Colon (tissue), 2 donors: Measurements from ENCODE around the gene CDH13.
"Not testable (repeated sequence)": the region's sequence is repeated elsewhere in the genome, so short reads cannot be mapped to it uniquely, and the experiment has no call there.

Source experiments
- FAIRE-seq: peaks from 2 replicates; lab custom pipeline; 2012; peaks lifted over from hg19 to GRCh38; lab: Jason Lieb, UNC
- donor health status: control.
- donor health status: control.

CDH13 gene

GRCh38 chr16:82891424-82891823, 264.7 kb downstream of the CDH13 start:
- FAIRE-seq, result no peak

DNA sequence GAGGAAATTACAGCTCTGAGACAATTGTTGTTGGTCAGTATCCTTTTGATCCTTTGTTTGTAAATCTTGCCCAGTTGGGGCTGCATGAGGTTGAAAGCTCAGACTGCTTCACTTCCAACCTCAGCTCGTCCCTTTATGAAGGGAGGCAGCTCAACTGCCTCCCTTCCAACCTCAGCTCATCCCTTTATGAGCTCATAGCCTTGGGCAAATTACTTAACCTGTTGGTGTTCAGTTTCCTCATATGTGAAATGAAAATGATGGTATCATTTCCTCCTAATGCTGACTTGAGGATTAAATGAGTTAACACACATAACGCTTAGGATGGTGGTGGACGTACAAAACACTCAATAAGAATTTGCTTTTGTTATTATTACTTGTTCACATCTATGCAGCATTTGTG, 265.1 kb downstream of the CDH13 start:
- FAIRE-seq, result no peak

GRCh38 chr16:82892324-82892723, 265.6 kb downstream of the CDH13 start:
- no peak for FAIRE-seq

GRCh38 chr16:82895843-82896242, 269.1 kb downstream of the CDH13 start:
- FAIRE-seq, result no peak

GRCh38 chr16:82899006-82899405, 272.2 kb downstream of the CDH13 start:
- FAIRE-seq, result no peak

GRCh38 chr16:82899731-82900450, 273.1 kb downstream of the CDH13 start:
- no peak for FAIRE-seq

- no peak for FAIRE-seq
Observed at GRCh38 chr16:82900559-82900958, 273.8 kb downstream of the CDH13 start.

GRCh38 chr16:82911925-82912324, 285.2 kb downstream of the CDH13 start:
- no peak for FAIRE-seq

DNA sequence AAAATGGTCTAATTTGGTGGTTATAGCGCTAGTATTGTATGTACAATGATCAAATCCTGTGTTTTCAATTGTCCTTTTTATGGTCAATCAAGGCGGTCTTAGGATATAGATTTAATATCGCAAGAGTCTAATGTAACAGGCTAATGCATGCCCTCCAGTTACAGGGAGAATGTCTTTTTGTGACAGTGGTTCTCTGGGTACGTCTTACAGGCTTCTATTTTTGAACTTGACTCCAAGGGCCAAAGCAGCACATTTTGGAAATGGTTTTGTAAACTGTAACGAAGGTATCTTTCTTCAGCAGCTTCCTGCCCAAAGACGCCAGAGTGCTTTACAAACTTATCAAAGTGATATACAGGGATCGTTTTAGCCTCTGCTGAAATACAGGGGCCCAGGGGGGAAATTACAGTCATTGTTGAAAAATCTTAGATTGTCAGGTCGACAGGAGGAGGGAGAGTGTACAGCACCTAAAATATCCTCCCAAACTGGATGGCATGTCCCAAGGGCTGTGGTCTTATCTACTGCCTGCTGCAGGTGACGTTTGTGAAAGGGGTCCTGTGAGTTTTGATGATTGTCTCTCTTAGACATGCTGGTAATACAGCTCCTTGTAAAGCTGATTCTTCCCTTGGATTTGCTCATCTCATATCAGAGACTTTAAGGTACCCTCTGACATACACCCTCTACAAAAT, 288.5 kb downstream of the CDH13 start:
- FAIRE-seq, result no peak

- FAIRE-seq, result no peak
Observed at GRCh38 chr16:82917886-82918595, 291.3 kb downstream of the CDH13 start.

DNA sequence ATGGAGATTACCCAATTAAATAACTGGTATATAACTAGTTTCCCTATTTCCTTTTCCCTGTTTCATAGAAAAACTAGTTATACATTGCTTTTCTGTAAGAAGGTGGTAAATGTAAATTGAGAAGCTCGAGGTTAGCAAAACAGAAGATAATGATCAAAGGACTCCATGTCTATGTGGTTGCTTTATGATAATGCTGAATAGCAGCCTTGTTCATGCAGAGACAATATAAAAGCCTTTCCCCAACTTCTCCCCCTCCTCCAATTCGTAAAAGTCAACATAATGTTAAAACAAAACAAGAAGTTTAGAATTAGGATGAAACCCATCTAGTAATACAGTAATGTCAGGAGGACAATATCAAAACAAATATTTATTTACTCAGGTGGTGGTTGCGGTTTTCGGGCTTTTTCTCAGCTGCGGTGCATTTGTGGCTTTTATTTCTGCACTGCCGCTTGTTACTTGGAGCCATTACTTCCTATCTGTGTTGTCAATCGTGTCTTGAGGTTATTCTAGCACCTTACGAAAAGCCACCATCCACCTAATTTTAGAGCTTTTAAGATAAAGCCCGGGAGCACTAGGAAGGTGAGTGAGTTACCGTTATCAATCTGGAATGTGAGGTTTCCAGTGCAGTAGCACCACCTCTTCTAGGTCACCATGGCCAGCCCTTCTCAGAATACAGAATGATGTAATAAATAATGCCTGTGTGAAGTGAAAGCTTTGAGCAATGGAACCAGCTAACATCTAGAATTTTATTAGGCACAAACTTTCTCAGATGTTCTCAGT, 297.5 kb downstream of the CDH13 start:
- FAIRE-seq, result no peak

DNA sequence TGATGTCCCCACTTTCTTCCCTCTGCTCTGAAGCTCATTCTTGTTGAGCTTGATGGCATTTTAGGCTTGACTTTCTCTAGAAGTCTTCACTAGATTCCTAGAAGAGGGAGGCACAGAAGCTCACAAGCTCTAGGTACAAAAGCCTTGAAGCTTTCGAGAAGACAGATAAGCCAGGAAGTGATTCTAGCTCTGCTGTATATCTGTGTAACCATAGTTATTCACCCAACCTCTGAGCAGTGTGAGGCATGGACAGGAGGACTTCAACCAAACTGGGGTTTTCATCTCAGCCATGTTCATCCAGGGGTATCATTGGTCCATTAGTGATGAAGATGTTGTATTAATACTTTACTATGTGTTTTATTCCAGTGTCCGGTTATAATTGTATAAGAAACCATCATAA, 299.7 kb downstream of the CDH13 start:
- FAIRE-seq, result no peak

GRCh38 chr16:82933933-82934332, 307.2 kb downstream of the CDH13 start:
- FAIRE-seq, result not testable (repeated sequence)

- FAIRE-seq, result no peak
Observed at GRCh38 chr16:82935766-82936165, 309.0 kb downstream of the CDH13 start.

GRCh38 chr16:82936941-82937551, 310.3 kb downstream of the CDH13 start:
- no peak for FAIRE-seq

GRCh38 chr16:82937926-82938520, 311.3 kb downstream of the CDH13 start:
- FAIRE-seq, result no peak

DNA sequence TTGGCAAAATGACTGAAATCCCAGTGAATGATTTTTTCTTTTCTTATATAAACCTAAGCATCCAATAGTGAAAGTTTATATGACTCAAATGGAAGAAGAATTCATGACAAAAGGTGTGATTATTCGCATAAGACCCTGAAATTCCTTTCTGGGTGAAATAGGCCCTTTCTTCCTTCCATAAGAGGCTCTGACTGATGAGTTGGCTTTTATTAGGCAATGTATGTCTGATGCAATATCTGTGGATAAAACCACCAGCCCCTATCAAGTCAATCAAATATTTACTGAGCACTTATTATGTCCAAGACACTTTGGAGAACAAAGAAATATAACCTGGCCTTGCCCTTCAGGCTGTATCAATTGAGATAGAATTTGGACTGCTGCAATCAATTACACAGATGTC, 316.6 kb downstream of the CDH13 start:
- no peak for FAIRE-seq

GRCh38 chr16:82945420-82946101, 318.8 kb downstream of the CDH13 start:
- FAIRE-seq, result no peak

GRCh38 chr16:82947698-82948097, 320.9 kb downstream of the CDH13 start:
- FAIRE-seq, result no peak

GRCh38 chr16:82949016-82949415, 322.2 kb downstream of the CDH13 start:
- FAIRE-seq, result no peak

DNA sequence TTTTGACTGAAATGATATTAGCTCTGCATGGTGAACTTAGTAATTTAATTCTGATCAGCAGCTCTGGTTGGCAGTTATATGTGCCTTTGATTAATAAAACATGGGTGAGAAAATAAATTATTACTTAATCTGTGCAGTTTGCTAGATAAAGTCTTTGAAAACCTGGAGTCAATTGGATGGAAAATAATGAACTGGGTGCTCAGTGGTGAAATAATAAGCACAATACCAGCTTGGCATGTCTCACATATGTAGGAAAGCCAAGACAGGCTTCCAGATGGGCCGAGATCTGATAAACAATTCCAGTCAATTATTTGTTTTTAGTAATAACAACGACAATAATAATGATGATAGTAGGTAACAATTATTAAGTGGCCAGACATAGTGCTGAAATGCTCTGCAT, 326.7 kb downstream of the CDH13 start:
- no peak for FAIRE-seq
